Activated CD8-positive, alpha-beta memory T cell treated with anti-CD3 and anti-CD28 coated beads for 36 hours (primary cell): ENCODE results near the gene MLYCD. TPM values are rescaled to one million over a fixed set of nuclear protein-coding genes. Genes with fewer than 3 reads are reported as not detected.
"Not testable (repeated sequence)": the region's sequence is repeated elsewhere in the genome, so short reads cannot be mapped to it uniquely, and the experiment has no call there.

ENCODE experiments used
- CTCF ChIA-PET: fragments of 350-600 bp; sonication (Branson Sonifier 250); formaldehyde crosslinking; loops from one replicate; lab custom pipeline; 2021; ENCODE audit warnings: antibody characterized with exemption; lab: Charles Lee
- POLR2A ChIA-PET: fragments of 350-600 bp; sonication (Branson Sonifier 250); formaldehyde crosslinking; loops from one replicate; lab custom pipeline; 2021; ENCODE audit warnings: antibody characterized with exemption; lab: Charles Lee
- total RNA-seq, 2 experiments: library from RNA; stranded (reverse); gene quantifications; one replicate each; pipeline ENCODE4 v1.2.3, GENCODE V29; 2021

The MLYCD gene
- total RNA-seq, 2 experiments from 2014 or later: 3.6 TPM

GRCh38 chr16:83935005-83935857, 36.3 kb downstream of the MLYCD start:
- CTCF ChIA-PET: no interaction called here
- POLR2A ChIA-PET: no interaction called here

DNA sequence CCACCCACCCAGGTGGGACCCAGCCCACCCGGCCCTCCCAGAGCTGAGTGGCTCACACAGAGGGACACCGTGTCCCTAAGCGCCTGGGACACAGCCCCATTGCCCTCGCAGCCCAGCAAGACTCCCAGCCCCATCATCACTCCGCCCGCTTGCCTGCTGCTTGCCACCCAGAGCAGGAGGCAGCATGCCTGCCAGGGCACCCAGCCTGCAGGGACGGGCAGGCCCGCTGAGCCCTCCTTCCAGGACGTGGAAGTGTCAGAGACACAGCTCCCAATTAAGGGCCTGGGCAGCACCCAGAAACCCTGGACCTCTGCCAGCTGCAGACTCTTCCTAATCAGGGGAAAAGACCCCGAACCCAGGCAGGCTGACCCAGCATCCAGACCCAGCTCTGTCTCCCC, 36.9 kb downstream of the MLYCD start:
- POLR2A ChIA-PET: no interaction called here
- CTCF ChIA-PET: no interaction called here

- ChIA-PET POLR2A (no interaction called here), CTCF (no interaction called here)
Measured at GRCh38 chr16:83936581-83937165, 37.8 kb downstream of the MLYCD start.

DNA sequence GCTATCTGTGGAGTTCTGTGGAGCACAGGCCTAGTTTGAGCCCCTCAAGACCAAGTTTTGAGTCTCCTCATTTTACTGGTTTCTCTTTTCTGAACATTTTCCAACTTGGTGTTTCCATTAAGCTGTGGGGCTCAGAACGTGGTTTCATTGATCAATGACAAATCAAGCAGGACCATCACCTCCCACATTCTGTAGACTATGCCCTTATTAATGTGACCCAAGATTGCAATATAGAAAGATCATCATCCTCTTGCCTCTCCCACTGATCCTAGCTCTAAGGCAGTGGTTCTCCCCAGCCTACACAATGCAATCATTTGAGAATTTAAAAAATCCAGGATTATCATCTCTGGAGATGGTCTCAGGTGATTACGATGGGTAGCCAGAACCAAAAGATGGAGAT, 38.4 kb downstream of the MLYCD start:
- ChIA-PET CTCF (no interaction called here), POLR2A (no interaction called here)

DNA sequence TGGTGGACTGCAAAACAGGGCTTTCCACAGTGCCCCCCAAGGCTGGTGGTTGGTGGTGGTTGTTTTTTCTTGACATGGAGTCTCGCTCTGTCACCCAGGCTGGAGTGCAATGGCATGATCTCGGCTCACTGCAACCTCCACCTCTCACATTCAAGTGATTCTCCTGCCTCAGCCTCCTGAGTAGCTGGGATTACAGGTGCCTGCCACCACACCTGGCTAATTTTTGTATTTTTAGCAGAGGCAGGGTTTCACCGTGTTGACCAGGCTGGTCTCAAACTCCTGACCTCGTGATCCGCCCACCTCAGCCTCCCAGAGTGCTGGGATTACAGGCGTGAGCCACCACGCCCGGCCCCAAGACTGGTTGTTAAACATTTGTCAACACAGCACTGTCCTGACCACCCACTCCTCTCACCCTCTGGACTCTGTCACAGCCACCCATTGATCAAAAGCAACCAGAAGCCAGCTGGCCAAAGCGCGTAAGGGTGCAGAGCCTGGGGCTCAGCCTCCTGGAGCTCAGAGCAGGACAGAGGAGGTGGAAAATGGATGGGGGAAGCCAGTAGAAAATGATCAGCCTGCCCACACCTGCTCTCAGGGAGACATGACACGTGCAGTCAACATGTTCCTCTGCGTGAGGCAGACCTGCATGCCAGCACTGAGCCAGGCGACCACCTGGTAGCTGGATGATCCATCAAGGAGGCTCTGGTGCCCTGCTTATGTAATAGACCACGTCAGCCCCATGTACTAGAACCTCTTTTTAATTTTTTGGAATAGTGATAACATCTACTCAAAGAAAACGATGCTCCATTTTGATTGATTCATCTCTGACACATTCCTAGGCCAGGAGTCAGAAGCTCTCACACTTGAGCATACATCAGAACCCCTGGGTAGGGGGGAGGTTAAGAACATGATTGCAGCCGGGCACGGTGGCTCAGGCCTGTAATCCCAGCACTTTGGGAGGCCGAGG, 39.3 kb downstream of the MLYCD start:
- CTCF ChIA-PET: no interaction called here

DNA sequence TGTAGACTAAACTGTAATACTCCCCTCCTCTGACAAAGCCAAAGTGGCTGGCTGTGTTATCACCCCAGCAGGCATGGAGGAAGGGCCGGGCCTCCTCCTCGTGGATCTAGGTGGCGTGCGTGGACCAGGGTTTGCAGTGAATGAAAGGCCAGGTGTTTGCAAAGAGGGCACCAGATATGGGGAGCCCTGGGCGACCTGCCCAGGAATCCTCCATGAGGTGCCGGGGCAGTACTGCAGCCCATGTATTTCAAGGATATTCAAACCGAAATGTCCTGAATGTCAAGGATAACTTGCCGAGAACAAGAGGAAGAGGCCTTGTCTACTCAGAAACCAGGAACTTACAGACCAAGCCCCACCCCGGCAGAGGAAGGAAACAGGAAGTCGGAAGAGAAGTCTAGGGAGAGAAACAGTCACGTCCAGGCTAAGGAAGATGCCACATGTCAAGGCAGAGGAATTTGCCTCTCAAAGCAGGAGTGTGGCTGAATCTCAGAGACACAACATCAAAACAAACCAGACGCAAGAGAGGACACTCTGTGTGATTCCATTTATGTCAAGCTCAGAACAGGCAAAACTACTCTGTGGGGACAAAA, 40.4 kb downstream of the MLYCD start:
- POLR2A ChIA-PET: no interaction called here
- CTCF ChIA-PET: no interaction called here

More for the DNA sequence above, 39.3 kb downstream of the MLYCD start:
- POLR2A ChIA-PET: no interaction called here

DNA sequence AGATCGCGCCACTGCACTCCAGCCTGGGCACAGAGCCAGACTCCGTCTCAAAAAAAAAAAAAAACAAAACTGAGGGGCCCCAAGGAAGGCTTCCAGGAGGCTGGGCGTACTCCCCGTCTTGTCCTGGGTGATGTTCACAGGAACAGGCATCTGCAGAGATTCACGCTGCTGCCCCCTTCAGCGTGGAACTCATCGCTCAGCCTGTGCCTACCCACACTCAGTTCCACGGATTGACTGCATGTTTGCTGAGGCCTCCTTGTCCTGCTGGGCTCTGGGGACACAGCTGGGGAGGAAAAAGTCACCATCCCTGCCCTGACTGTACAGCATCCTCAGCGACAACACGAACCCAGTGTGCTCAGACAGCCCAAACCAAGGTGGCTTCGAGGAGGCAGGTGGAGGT, 41.2 kb downstream of the MLYCD start:
- ChIA-PET POLR2A (no interaction called here), CTCF (no interaction called here)

DNA sequence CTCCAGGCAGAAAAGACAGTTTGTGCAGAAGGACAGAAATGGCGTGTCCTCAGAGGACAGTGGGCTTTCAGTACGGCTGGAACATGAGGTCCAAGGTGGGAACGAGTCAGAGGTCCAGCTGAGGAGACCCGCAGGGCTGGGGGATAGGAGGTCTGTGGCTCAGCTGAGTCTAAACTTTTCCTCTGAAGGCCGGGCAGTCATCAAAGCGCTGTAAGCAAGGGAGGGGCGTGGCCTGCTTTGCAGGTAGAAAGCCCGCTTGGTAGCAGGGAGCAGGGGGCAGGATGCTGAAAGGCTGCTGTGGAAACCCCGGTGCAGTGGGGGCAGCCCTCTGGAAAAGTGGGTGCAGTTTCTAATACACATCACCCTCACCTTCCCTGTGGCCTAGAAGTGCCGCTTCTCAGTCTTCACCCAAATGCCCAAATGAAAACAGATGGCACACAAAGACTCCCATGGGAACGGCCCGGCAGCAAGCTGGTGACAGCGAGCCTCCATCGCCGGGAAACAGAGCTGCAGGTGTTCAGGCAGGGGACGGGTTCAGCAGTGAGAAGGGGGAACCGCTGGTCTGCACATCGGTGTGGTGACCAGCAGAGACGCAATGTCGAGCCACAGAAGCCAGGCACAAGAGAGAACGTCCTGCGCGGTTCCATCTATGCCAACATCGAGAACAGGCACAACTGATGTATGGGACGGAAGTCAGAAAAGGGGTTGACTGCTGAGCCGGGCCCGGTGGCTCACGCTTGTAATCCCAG, 41.9 kb downstream of the MLYCD start:
- POLR2A ChIA-PET: no interaction called here
- CTCF ChIA-PET: no interaction called here

GRCh38 chr16:83941546-83941945, 42.6 kb downstream of the MLYCD start:
- POLR2A ChIA-PET: not testable (repeated sequence)
- CTCF ChIA-PET: interaction anchor here (0.7 kb wide), 1 partner anchor 38 kb away, joined by 5 read pairs; no protein-coding TSS in a partner anchor

DNA sequence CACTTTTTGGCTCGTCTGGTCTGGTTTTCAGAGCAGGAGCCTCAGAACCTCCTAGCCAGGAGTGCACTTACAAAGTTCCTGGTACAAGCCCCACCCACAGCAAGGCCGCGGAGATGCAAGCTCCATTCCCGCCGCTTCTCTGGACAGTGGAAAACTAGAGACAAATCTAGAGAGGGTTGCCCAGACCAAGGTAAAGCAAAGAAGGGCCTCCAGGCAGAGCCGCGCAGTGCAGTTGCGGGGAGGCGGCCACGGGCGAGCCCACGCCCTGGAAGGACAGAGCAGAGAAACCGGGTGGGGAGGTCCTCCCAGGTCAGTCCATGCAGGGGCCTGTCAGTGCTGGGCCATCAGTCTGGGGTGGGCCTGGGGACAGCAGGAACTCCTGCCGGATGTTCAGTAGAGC, 43.2 kb downstream of the MLYCD start:
- ChIA-PET POLR2A (no interaction called here), CTCF (no interaction called here)

DNA sequence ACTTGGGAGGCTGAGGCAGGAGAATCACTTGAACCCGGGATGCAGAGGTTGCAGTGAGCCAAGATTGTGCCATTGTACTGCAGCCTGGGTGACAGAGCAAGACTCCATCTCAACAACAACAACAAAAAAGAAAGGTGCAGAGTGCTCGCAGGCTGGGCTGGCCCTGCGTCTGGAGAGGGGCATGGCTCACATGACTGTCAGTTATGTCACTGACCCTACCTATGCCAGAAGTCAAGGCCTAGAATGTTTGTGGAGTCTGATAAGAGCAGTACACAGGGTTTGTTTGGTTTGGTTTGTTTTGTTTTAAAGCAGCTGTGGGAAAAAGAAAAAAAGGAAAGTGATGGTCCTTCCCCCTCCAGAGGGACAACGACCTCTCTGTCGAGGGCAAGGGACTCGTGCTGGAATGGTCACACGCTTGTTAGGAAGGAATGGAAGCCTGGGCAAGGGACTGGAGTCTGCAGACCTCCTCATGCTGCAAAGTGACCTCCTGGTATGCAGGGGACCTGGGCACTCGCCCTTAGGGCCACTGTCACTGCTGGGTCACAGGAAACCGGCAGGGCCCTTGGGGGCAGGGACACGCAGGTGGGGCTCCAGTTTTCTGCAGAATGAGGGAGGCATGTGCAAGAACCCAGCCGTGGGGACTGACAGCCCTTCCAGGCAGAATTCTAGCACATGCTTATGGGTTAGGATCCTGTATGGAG, 44.0 kb downstream of the MLYCD start:
- ChIA-PET CTCF (no interaction called here), POLR2A (no interaction called here)

- CTCF ChIA-PET: no interaction called here
- POLR2A ChIA-PET: no interaction called here
Measured at GRCh38 chr16:83943516-83944050, 44.7 kb downstream of the MLYCD start.

- CTCF ChIA-PET: no interaction called here
- POLR2A ChIA-PET: no interaction called here
Measured at GRCh38 chr16:83945587-83945986, 46.7 kb downstream of the MLYCD start.

DNA sequence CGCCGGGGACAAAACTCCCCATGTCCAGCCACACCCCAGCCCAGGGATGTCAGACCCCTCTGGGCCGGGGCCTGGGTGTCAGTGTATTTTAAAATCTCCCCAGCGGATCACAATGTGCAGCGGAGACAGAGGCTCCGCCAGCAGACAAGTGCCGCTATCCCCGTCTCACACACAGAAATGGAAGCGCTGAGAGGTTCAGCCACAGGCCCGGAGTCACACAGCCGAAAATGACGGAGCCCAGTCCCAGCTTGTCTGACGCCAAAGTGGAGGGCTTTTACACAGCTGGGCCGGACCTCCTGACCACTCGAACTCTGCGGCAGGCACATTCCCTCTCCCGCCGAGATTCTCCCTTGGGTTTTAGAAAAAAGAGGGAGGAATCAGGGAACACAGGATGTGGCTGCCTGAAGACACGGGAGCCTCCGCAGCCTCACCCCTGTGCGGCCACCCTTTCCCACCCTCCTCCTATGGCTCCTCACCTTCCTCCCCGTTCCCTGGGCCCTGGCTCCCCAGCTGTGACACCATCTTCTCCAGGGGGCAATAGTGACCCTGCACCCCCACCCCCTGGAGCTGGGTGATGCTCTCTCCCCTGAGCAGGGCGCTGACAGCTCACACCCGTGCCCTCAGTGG, 47.4 kb downstream of the MLYCD start:
- POLR2A ChIA-PET: no interaction called here

GRCh38 chr16:83946781-83947566, 48.1 kb downstream of the MLYCD start:
- CTCF ChIA-PET: interaction anchor here (0.9 kb wide), 1 partner anchor 10 kb away, joined by 3 read pairs; no protein-coding TSS in a partner anchor
- POLR2A ChIA-PET: no interaction called here

More for the DNA sequence above, 47.4 kb downstream of the MLYCD start:
- CTCF ChIA-PET: no interaction called here

DNA sequence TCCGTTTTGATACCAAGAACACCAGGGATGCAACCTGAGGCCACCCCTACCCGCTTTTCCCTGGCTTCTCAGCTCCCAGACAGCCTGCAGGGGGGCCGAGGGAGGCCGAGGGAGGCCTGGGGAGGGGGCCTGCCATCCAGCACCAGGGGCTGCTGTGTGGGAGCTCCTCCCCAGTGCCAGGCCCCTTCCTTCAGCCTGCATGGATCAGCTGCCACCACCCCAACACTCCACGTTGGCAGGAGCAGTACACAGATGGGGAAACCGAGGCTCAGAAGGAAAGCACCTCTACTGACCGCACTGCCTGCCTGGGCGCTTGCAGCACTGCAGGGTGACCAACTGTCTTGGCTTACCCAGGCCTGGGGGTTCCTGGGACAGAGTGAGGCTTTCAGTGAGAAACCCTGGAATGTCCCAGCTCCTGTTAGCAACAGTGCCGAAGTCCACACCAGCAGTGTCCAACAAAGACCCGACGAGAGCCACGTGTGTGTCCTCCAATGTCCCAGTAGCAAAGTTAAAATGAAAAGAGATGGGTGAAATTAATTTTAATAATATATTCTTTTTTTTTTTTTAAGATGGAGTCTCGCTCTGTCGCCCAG, 48.8 kb downstream of the MLYCD start:
- ChIA-PET CTCF (interaction anchor here (0.7 to 0.9 kb wide), 2 partner anchors 9 to 262 kb away, joined by 3 read pairs; no protein-coding TSS in a partner anchor), POLR2A (no interaction called here)
